Hepatocyte (in vitro differentiated cells): Measurements from ENCODE around the gene VGF.

Experiments used
- EZH2 ChIP-seq: fragments of 200-600 bp; sonication (generic); IDR thresholded peaks from 2 replicates; pipeline ENCODE4 v1.6.1; 2016; ENCODE audit warnings: antibody characterized with exemption, mild to moderate bottlenecking, borderline replicate concordance
- TF ChIP-seq, protein P1 (sequence below): fragments of 200-600 bp; sonication (generic); IDR thresholded peaks from 2 replicates; pipeline ENCODE4 v1.5.1; 2016; ENCODE audit warnings: antibody characterized with exemption, mild to moderate bottlenecking; ENCODE audit not compliant: poor library complexity

DNA sequence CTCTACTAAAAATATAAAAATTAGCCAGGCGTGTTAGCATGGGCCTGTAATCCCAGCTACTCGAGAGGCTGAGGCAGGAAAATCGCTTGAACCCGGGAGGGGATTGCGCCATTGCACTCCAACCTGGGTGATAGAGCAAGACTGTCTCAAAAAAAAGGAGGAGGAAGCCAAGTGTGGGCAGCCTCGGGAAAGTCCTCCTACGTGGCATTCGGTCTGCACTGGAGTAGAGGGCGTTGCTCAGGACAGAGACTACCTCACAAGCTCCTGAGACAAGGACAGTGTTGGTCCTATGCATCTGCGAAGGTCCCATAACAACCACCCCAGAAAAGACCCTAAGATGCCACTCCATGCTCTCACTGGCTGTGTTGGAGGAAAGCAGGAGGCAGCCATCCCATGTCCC, 48.5 kb downstream of the VGF start:
- no peak for TF ChIP-seq EZH2
- TF ChIP-seq, protein P1, sequence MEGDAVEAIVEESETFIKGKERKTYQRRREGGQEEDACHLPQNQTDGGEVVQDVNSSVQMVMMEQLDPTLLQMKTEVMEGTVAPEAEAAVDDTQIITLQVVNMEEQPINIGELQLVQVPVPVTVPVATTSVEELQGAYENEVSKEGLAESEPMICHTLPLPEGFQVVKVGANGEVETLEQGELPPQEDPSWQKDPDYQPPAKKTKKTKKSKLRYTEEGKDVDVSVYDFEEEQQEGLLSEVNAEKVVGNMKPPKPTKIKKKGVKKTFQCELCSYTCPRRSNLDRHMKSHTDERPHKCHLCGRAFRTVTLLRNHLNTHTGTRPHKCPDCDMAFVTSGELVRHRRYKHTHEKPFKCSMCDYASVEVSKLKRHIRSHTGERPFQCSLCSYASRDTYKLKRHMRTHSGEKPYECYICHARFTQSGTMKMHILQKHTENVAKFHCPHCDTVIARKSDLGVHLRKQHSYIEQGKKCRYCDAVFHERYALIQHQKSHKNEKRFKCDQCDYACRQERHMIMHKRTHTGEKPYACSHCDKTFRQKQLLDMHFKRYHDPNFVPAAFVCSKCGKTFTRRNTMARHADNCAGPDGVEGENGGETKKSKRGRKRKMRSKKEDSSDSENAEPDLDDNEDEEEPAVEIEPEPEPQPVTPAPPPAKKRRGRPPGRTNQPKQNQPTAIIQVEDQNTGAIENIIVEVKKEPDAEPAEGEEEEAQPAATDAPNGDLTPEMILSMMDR: no peak
